SK-N-DZ (cell line): ENCODE data around the gene DENND1A.
A peak's percentile ranks its signal among the peaks of the same experiment; 100 is the strongest.

Experiments
- DNase-seq: peaks from one replicate; pipeline ENCODE4 v3.0.0-alpha.2; 2015; ENCODE audit warnings: low spot score

The DENND1A gene

DNA sequence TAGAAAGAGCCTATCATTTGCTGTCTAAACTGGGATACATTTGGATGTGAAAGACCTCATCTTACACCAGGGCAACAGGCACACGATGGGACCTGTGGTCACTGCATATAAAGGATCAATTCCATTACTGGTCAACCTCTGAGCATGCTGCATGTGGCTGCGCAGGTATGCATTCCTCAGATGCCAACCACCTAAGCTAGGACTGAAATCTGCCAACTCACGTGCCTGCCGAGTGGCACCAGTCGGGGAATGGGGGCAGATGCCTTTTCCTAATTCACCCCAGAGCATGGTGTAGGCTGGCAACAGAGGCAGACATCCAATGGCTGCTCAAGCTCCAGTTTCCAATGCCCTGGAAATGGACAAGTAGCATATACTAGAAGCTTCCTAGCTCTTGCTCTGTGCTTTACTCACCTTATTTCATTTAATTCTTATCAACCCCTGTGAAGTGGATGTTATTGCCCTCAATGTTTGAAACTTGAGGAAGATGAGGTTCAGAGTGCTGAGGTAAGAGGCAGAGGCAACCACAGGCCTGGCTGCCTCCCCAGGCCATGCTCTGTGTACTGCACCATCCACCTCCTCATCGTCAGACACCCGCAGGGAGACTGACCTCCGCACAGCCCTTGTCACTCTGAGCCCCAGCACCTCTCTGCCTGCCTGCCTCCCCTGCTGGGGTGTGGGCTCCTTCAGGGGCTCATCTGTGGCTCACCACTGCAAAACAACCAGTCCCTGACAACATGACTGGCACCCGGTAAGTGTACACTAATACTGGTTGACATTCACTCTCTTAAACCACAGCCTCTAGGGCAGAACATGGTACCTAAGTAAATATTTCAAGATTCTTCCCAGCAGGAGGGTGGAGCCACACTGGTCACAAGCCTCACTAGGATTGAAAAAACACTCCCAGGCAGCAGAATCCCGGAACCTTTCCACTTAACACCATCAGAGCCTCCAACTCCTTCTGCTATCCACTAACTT is 345.4 kb downstream of the DENND1A start:
- no peak for DNase-seq

- DNase-seq, result no peak
Measured at GRCh38 chr9:123583646-123584045, 346.3 kb downstream of the DENND1A start.

GRCh38 chr9:123571240-123571639 is 358.7 kb downstream of the DENND1A start:
- no peak for DNase-seq

DNA sequence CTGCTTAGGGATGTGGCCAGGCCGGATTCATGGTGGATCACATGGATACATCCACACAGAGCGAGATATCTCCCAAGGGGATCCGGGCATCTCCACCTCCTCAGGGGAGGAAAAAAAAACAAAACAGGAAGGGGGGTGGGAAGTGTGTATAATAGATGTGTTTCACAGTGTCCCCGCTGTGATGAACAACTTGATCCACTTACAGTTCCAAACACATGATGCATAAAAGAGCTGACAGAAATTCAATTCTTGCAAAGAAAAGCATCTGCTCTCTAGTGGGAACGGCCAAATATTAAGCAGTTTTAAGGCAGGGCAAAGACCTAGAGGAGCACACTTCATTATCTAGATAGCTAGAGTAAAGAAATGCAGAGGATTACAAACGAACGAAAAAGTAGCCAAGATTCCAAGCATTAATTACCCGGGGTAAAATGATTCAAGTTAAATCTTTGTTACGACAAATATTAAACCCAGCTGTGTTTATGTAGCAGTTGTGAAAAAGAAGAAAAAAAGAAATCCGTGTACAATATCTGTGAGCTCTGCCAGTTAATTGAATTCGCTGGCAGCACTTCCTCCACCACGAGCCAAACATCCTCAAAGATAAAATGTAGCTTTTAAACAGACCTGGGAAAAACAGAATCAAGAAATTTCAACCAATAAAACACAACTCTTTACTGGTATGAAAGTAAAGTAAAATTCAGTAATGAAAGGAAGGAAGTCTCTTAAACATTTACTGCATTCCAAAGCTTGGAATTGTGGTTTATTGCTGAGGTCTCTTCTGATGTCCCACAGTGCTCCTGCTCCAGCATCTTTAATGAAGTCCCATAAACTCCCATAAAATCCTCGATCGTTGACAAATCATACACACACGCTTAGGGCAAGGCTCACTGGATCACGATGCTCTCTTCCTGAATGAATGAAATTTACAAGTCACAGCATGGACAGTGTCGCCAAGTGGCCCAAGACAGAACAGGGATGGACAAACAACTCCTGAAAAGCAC is 360.9 kb downstream of the DENND1A start:
- no peak for DNase-seq

DNA sequence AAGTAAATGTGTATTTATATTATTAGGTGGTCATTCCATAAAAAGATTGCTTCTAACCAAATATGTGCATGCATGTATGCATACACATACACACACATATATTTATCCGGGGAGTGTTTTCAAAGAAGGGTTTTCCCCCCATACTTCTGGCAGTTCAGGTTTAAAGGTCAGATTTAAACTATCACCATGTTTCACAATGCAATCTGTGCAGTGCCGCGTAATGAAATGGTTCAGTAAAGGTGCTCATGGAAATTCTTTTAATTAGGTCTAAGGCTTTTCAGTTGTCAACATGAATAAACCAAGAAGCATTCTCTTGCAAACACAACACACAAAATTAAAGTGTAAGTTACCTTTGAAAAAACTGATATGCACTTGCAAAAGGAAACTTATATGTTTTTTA is 362.9 kb downstream of the DENND1A start:
- DNase-seq, result no peak

GRCh38 chr9:123564652-123565051 is 365.3 kb downstream of the DENND1A start:
- no peak for DNase-seq

DNA sequence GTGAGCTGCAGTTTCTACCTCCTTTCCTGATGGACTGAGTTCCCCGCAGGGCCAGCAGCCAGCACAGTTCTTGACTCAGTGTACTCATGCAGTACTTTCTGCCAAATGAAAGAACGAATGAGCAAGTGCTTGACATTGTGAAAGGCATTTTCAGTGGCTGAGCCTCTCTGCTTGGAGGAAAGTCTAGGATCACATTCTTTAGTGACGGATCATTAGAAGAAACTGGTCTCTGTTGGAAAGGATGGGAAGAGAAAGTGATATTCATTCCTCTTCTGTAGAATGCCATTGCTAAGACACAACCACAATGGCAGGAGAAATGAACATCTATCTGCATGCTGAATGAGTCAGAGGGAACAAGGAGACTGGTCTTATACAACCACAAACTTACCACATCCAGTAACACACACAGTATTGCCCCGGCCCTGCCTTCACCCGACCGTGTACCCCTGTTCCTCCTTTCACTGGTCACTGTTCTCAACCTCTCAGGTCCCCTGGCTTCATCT is 367.0 kb downstream of the DENND1A start:
- no peak for DNase-seq

- DNase-seq, result no peak
Measured at GRCh38 chr9:123561046-123561445, 368.9 kb downstream of the DENND1A start.

- no peak for DNase-seq
Measured at GRCh38 chr9:123556464-123557435, 373.2 kb downstream of the DENND1A start.

GRCh38 chr9:123555646-123556045 is 374.3 kb downstream of the DENND1A start:
- no peak for DNase-seq

GRCh38 chr9:123552530-123552929 is 377.4 kb downstream of the DENND1A start:
- no peak for DNase-seq

DNA sequence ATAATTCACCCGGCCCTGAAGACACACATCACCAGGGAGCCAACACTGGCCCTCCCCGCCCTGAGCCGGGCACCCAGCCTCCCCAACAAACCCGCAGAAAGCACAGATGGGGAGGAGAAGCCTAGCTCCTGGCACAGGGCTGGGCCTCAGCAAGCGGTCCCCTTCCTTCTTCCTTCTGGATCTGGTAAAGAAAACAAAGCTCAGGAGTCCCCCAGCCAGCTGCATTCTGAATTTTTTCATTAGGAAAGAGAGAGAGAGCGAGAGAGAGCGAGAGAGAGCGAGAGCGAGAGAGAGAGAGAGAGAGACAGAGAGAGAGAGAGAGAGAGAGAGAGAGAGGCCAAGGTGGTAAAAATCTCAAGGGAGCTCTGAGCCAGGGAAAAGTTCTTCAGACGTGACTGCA is 378.2 kb downstream of the DENND1A start:
- DNase-seq, result no peak

GRCh38 chr9:123550797-123551196 is 379.1 kb downstream of the DENND1A start:
- DNase-seq, result peak; percentile 51

DNA sequence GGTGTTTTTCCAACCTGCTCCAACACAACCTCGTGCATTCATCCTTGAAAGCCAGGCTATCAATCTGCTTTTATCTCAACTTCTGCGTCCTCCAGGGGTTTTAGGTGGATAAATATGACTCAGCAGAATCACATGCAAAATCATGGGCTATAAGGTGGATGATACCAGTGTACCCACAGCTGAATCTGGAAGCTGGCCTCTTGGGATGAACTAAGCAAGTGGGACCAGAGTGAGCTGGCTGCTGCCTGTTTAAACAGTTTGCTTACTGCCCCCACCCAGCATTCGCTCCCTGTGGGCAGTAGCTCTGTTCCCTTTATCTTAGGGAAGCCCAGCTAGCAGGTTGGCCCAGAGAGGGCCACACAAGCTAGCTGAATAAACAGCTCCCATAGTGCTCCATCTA is 379.9 kb downstream of the DENND1A start:
- DNase-seq, result peak; percentile 29

DNA sequence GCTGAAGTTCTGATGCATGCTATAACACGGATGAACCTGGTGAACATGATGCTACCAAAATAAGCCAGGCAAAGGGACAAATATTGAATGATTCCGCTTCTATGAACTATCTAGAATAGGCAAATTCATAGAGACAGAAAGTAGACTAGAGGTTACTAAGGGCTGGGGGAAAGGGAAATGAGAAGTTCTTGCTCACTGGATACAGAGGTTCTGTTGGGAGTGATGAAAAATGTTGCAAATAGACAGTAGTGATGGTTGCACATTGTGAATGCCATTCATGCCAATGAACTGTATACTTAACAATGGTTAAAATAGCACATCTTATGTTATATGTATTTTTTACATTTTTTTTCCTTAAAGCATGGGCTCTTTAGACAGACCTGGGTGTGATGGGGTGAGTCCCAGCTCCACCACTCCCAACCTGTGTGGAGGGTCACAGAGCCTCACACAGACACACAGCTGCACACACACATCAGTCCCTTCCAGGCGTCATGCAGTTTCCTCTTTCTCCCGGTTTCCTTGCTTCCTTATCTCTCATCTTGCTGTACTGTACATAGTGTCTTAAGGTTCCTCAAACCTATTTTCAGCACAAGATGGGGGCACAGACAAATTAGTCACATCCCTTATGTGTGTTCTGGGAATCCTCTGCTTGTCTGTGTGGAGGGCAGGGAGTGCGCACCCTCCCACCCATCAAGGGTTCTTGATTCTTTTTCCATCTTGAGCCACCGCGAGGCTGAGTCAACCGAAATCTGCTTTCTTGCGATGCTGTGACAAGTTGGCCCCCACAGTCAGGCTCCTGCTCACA is 381.0 kb downstream of the DENND1A start:
- no peak for DNase-seq

GRCh38 chr9:123544007-123544827 is 385.7 kb downstream of the DENND1A start:
- DNase-seq, result peak; percentile 32

GRCh38 chr9:123543492-123543891 is 386.4 kb downstream of the DENND1A start:
- DNase-seq, result no peak

DNA sequence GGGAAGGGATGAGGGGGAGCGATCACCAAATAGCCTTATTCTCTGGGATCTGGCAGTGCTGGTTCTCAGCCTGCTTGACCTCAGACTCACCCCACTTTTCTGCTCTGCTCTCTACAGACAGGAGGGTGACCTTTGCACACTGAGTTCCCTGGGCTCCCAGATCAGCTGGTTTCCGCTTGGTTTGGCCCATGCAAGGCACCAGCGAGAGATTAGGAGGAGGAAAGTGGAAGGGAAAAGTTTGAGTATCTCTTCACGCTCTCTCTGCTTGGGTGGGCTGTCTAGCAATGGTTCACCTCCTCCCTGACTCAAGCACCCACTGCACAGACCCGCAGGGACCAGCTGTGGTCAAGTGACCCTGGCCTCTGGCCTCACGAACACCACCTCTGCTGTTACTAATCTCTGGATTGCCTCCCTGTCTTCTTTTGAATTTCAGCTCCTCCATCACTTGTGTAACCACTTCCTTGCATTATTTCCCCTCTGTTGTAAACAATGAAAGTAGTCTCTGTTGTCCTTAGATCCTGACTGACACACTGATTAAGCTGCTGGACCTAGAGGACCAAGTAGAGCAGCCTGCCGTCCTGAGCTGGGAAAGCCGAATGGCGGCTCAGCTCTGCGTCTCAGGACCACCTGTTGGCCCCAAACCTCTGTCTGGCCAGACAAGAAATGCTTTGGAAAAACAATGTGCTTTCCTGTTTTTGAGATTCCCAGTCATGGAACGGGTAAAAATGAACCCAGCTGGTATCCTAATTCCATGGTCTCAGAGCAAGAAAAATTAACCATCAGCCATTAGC is 387.3 kb downstream of the DENND1A start:
- DNase-seq, result no peak
